A549 (cell line): ENCODE data around the gene RELL1.

Source experiments
- CHD2 ChIP-seq: fragments of 150-350 bp; IDR thresholded peaks from 2 replicates; pipeline ENCODE4 v1.6.1; 2014; ENCODE audit warnings: low read length; ENCODE audit not compliant: partially characterized antibody
- EHMT2 ChIP-seq: fragments of 200-600 bp; sonication (generic); IDR thresholded peaks from 2 replicates; pipeline ENCODE4 v1.6.1; 2016; ENCODE audit warnings: antibody characterized with exemption, low read depth, mild to moderate bottlenecking, moderate library complexity
- EP300 ChIP-seq, 2 experiments: fragments of >200 bp; sonication (Bioruptor Twin); formaldehyde crosslinking; IDR thresholded peaks; 2 replicates in 1 of 2; 3 replicates in 1 of 2; pipeline ENCODE4 v1.6.1; 2016 to 2017
- JUN ChIP-seq, 2 experiments: fragments of >200 bp; sonication (Bioruptor Twin); formaldehyde crosslinking; IDR thresholded peaks; 2 replicates in 1 of 2; 3 replicates in 1 of 2; pipeline ENCODE4 v1.6.1; 2016 to 2017
- POLR2A ChIP-seq: IDR thresholded peaks from 2 replicates; pipeline ENCODE4 v1.6.1; 2012; ENCODE audit warnings: mild to moderate bottlenecking, low read length
- RNF2 ChIP-seq: fragments of 200-600 bp; sonication (generic); IDR thresholded peaks from 2 replicates; pipeline ENCODE4 v1.6.1; 2016; ENCODE audit warnings: low read depth, mild to moderate bottlenecking, antibody characterized with exemption, moderate library complexity, borderline replicate concordance
- ZFP36 ChIP-seq: fragments of 450-650 bp; IDR thresholded peaks from 2 replicates; pipeline ENCODE4 v1.6.1; 2014; ENCODE audit warnings: borderline replicate concordance; ENCODE audit not compliant: partially characterized antibody
- TF ChIP-seq, protein P1 (sequence below): fragments of >200 bp; sonication (Bioruptor Twin); formaldehyde crosslinking; IDR thresholded peaks from 3 replicates; pipeline ENCODE4 v1.5.1; 2016
- TF ChIP-seq, protein P2 (sequence below): fragments of 200-600 bp; sonication (generic); IDR thresholded peaks from 2 replicates; pipeline ENCODE4 v1.6.1; 2016; ENCODE audit warnings: antibody characterized with exemption, mild to moderate bottlenecking, moderate library complexity
- TF ChIP-seq, protein P3 (sequence below): IDR thresholded peaks from 2 replicates; pipeline ENCODE4 v1.6.1; 2012
- TF ChIP-seq, protein P4 (sequence below): fragments of 450-650 bp; IDR thresholded peaks from 2 replicates; pipeline ENCODE4 v1.6.1; 2014; ENCODE audit warnings: antibody characterized with exemption

DNA sequence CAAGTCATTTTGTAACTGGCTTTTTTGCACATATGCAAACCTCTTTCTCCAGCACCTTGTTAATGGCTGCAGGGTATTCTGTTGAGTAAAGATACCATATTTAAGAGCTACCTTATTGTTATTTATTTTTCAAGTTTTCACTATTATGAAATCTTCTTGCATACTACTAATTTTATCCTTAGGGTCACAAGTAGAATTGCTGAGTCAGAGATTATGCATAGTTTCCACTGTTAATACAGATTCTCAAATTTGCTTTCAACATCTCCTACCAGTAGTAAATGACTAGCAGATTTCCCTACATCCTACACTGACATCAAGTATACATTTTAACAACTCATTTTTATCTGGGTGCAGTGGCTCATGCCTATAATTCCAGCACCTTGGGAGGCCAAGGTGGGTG is 112.6 kb downstream of the RELL1 start:
- no peak for TF ChIP-seq RNF2
- TF ChIP-seq ZFP36: no peak
- TF ChIP-seq, protein P1, sequence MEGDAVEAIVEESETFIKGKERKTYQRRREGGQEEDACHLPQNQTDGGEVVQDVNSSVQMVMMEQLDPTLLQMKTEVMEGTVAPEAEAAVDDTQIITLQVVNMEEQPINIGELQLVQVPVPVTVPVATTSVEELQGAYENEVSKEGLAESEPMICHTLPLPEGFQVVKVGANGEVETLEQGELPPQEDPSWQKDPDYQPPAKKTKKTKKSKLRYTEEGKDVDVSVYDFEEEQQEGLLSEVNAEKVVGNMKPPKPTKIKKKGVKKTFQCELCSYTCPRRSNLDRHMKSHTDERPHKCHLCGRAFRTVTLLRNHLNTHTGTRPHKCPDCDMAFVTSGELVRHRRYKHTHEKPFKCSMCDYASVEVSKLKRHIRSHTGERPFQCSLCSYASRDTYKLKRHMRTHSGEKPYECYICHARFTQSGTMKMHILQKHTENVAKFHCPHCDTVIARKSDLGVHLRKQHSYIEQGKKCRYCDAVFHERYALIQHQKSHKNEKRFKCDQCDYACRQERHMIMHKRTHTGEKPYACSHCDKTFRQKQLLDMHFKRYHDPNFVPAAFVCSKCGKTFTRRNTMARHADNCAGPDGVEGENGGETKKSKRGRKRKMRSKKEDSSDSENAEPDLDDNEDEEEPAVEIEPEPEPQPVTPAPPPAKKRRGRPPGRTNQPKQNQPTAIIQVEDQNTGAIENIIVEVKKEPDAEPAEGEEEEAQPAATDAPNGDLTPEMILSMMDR: no peak
- TF ChIP-seq POLR2A: no peak
- TF ChIP-seq CHD2: no peak
- TF ChIP-seq JUN (IDR thresholded peaks at IDR 0.05): no peak
- no peak for TF ChIP-seq EP300 (IDR thresholded peaks at IDR 0.05)
- TF ChIP-seq, protein P2, sequence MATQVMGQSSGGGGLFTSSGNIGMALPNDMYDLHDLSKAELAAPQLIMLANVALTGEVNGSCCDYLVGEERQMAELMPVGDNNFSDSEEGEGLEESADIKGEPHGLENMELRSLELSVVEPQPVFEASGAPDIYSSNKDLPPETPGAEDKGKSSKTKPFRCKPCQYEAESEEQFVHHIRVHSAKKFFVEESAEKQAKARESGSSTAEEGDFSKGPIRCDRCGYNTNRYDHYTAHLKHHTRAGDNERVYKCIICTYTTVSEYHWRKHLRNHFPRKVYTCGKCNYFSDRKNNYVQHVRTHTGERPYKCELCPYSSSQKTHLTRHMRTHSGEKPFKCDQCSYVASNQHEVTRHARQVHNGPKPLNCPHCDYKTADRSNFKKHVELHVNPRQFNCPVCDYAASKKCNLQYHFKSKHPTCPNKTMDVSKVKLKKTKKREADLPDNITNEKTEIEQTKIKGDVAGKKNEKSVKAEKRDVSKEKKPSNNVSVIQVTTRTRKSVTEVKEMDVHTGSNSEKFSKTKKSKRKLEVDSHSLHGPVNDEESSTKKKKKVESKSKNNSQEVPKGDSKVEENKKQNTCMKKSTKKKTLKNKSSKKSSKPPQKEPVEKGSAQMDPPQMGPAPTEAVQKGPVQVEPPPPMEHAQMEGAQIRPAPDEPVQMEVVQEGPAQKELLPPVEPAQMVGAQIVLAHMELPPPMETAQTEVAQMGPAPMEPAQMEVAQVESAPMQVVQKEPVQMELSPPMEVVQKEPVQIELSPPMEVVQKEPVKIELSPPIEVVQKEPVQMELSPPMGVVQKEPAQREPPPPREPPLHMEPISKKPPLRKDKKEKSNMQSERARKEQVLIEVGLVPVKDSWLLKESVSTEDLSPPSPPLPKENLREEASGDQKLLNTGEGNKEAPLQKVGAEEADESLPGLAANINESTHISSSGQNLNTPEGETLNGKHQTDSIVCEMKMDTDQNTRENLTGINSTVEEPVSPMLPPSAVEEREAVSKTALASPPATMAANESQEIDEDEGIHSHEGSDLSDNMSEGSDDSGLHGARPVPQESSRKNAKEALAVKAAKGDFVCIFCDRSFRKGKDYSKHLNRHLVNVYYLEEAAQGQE: no peak
- TF ChIP-seq, protein P3, sequence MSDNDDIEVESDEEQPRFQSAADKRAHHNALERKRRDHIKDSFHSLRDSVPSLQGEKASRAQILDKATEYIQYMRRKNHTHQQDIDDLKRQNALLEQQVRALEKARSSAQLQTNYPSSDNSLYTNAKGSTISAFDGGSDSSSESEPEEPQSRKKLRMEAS: no peak
- TF ChIP-seq EHMT2: no peak
- TF ChIP-seq, protein P4, sequence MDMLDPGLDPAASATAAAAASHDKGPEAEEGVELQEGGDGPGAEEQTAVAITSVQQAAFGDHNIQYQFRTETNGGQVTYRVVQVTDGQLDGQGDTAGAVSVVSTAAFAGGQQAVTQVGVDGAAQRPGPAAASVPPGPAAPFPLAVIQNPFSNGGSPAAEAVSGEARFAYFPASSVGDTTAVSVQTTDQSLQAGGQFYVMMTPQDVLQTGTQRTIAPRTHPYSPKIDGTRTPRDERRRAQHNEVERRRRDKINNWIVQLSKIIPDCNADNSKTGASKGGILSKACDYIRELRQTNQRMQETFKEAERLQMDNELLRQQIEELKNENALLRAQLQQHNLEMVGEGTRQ: no peak
